Measurements from ENCODE around the gene TSPAN5. TPM values are rescaled to one million over a fixed set of nuclear protein-coding genes. Genes with fewer than 3 reads are reported as not detected.

The TSPAN5 gene
- total and polyA plus RNA-seq, 4 experiments from 2014 or later, result 16.8 to 40.4 (median 25.7) TPM

DNA sequence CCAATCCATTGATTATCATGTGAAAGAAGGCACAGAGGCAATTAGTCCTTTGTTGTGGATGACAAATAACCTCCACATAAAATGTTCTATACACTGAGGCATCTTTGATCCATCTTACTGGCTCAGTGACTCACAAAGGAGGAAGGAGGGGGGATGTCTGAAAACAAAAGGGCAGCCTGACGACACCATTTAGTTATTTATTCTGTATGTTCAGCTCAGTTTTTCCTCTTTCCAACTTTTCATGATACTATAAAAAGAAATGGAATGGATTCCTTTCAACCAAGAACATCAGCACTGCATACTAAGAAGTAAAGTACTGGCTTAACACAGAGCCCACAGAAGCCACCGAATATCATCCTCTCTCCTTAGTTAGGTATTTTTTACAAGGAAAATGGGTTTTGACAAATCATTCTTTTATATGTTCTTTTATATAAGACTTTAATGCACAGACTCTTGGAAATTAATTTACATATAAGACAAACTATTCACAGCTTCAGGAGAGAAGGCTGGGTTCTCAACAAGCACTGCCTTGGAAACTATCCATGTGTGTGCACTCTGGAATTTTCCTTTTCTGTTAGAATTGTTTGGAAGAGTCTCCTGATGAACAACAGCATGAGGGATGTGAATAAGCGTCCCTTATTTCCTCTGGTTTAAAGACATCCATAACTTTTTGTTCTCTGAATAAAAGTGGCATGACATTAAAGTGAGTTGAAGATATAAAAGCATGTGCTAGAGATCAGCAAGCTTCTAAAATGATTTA lies 135.6 kb downstream of the TSPAN5 start:
- DNase-seq, result no peak
- Histone ChIP-seq H3K27ac (ENCODE audit: low read depth, low read length) (no peak overlapping the region), H3K4me1 (ENCODE audit: insufficient read depth, low read length) (peaks cover 23% of the 10 kb centered on the region), H3K36me3 (ENCODE audit: insufficient read depth, low read length) (no peaks in the 10 kb centered on the region), H3K27me3 (ENCODE audit: insufficient read depth, low read length) (no peaks in the 10 kb centered on the region), H3K4me3 (ENCODE audit: low read length in 2 of 2) (no peak overlapping the region), H3K9me3 (ENCODE audit: control insufficient read depth in 1 of 2, low read length in 2 of 2) (no peaks in the 10 kb centered on the region)
- no peaks in the 10 kb centered on the region for H3K9me3 Mint-ChIP-seq
- H3K36me3 Mint-ChIP-seq, result no peaks in the 10 kb centered on the region
- H3K27ac Mint-ChIP-seq, result peak overlapping the region in 2 of 7 donors; percentile 31 to 71
- ChIA-PET CTCF (ENCODE audit: partially characterized antibody) (interaction anchor here (1.2 kb wide), 1 partner anchor 55 kb away, joined by 4 read pairs; no protein-coding TSS in a partner anchor), POLR2A (ENCODE audit: partially characterized antibody) (no interaction called here)
- H3K4me3 Mint-ChIP-seq, result no peak overlapping the region
- intact Hi-C loops (cut with micrococcal nuclease), result no loop called here
- peaks cover 42 to 74% (median 49%) of the 10 kb centered on the region in 4 donors for H3K4me1 Mint-ChIP-seq
- no peaks in the 10 kb centered on the region for H3K27me3 Mint-ChIP-seq

DNA sequence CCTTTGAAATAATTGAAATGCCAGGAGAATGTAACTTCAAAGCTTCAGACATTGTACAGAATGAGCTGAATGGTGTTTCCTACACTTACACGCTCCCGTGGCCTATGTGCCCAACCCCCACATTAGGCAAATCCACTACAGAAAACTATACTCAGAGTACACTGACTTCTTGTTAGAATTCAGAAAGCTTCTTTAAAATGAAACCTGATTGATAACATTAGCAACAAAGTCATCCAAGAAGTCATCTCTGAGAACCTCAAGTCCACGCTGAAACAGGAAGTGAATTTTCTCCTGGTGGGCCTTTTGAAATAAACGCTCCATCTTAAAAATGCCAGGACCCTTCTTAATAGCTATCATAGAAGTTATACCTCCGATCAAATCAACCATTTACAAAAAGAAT lies 136.3 kb downstream of the TSPAN5 start:
- Mint-ChIP-seq H3K27ac (peak overlapping the region in 3 of 7 donors; percentile 16 to 71 (median 71)), H3K36me3 (peaks cover 0 to 4% of the 10 kb centered on the region in 2 donors), H3K4me3 (peak overlapping the region in 3 of 8 donors; percentile 15 to 47 (median 17)), H3K4me1 (peaks cover 39 to 69% (median 47%) of the 10 kb centered on the region in 4 donors), H3K27me3 (no peaks in the 10 kb centered on the region), H3K9me3 (peaks cover 0 to 4% (median 0%) of the 10 kb centered on the region in 8 donors)
- DNase-seq, result no peak
- H3K27ac ChIP-seq (ENCODE audit: low read depth, low read length), result no peak overlapping the region
- H3K4me1 ChIP-seq (ENCODE audit: insufficient read depth, low read length), result peaks cover 23% of the 10 kb centered on the region
- intact Hi-C loops (cut with micrococcal nuclease), result no loop called here
- H3K27me3 ChIP-seq (ENCODE audit: insufficient read depth, low read length), result no peaks in the 10 kb centered on the region
- ChIA-PET POLR2A (ENCODE audit: partially characterized antibody) (no interaction called here), CTCF (ENCODE audit: partially characterized antibody) (interaction anchor here (1.2 kb wide), 1 partner anchor 54 kb away, joined by 4 read pairs; no protein-coding TSS in a partner anchor)
- H3K4me3 ChIP-seq (ENCODE audit: low read length in 2 of 2), result no peak overlapping the region
- no peaks in the 10 kb centered on the region for H3K9me3 ChIP-seq (ENCODE audit: control insufficient read depth in 1 of 2, low read length in 2 of 2)
- no peaks in the 10 kb centered on the region for H3K36me3 ChIP-seq (ENCODE audit: insufficient read depth, low read length)

DNA sequence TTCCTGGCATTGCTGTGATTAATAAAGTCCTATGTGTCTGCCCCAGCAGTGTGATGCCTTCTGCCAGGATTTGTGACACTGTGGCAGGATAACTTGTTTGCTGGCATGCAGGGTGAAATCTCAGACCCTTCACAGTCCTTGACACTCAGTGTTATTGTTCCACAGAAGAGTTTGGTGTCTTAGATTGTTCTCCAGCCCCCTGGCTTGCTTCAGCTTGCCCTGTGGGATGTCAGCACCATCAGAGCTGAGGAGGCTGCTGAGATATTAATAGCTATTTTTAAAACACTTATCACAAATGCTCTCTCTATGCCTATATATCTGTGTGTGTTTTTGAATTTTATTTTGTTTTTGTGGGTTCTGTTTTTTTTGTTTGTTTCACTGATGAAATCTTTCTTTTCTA lies 136.9 kb downstream of the TSPAN5 start:
- Mint-ChIP-seq H3K27ac (peak overlapping the region in 2 of 7 donors; percentile 36 to 71), H3K9me3 (peaks cover 0 to 5% (median 0%) of the 10 kb centered on the region in 8 donors), H3K36me3 (peaks cover 0 to 9% of the 10 kb centered on the region in 2 donors), H3K4me1 (peaks cover 39 to 72% (median 49%) of the 10 kb centered on the region in 4 donors), H3K27me3 (no peaks in the 10 kb centered on the region), H3K4me3 (no peak overlapping the region)
- ChIA-PET POLR2A (ENCODE audit: partially characterized antibody) (no interaction called here), CTCF (ENCODE audit: partially characterized antibody) (no interaction called here)
- H3K36me3 ChIP-seq (ENCODE audit: insufficient read depth, low read length), result no peaks in the 10 kb centered on the region
- no peaks in the 10 kb centered on the region for H3K27me3 ChIP-seq (ENCODE audit: insufficient read depth, low read length)
- H3K4me1 ChIP-seq (ENCODE audit: insufficient read depth, low read length), result peaks cover 24% of the 10 kb centered on the region
- H3K4me3 ChIP-seq (ENCODE audit: low read length in 2 of 2), result no peak overlapping the region
- no peak overlapping the region for H3K27ac ChIP-seq (ENCODE audit: low read depth, low read length)
- no peak for DNase-seq
- peaks cover 0 to 4% of the 10 kb centered on the region in 2 donors for H3K9me3 ChIP-seq (ENCODE audit: control insufficient read depth in 1 of 2, low read length in 2 of 2)
- intact Hi-C loops (cut with micrococcal nuclease), result no loop called here

DNA sequence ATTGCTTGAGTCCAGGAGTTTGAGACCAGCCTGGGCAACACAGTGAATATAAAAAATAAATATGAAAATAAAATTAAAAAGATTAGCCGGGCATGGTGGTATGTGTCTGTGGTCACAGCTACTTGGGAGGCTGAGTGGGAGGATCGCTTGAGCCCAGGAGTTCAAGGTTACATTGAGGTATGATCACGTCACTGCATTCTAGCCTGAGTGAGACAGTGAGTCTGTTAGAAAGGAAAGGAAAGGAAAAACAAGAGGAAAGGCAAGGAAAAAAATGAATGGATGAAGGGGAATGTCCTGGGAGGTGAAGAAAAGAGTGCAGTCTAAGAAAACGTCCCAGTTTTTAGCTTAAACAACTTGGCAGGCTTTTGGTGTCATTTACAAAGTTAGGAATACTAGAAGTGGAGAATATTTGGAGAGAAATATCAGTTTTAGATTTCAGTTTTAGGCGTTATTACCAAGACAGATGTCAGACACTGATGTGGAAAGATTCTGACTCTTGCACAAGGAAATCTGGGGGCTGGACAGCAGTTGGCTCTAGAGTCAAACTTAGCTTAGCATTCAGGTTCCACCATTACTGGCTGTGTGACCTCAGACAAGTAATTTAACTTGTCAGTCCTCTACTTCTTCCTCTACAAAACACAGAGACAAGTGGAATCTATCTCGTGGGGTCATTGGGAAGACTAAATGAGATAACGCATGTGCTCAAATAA lies 139.0 kb downstream of the TSPAN5 start:
- intact Hi-C loops (cut with micrococcal nuclease), result no loop called here
- no peaks in the 10 kb centered on the region for H3K27me3 Mint-ChIP-seq
- H3K4me1 Mint-ChIP-seq, result peaks cover 42 to 76% (median 57%) of the 10 kb centered on the region in 4 donors
- DNase-seq, result no peak
- CTCF ChIA-PET (ENCODE audit: partially characterized antibody), result no interaction called here
- peak overlapping the region in 5 of 7 donors; percentile 4 to 90 (median 25) for H3K27ac Mint-ChIP-seq
- peak overlapping the region in 1 of 8 donors; percentile 62 for H3K4me3 Mint-ChIP-seq
- Histone ChIP-seq H3K4me1 (ENCODE audit: insufficient read depth, low read length) (peaks cover 40% of the 10 kb centered on the region), H3K27me3 (ENCODE audit: insufficient read depth, low read length) (no peaks in the 10 kb centered on the region), H3K4me3 (ENCODE audit: low read length in 2 of 2) (no peak overlapping the region), H3K36me3 (ENCODE audit: insufficient read depth, low read length) (no peaks in the 10 kb centered on the region), H3K27ac (ENCODE audit: low read depth, low read length) (no peak overlapping the region), H3K9me3 (ENCODE audit: control insufficient read depth in 1 of 2, low read length in 2 of 2) (peaks cover 0 to 4% of the 10 kb centered on the region in 2 donors)
- POLR2A ChIA-PET (ENCODE audit: partially characterized antibody), result no interaction called here
- H3K9me3 Mint-ChIP-seq, result peaks cover 0 to 5% (median 0%) of the 10 kb centered on the region in 8 donors
- peaks cover 2 to 9% of the 10 kb centered on the region in 2 donors for H3K36me3 Mint-ChIP-seq

DNA sequence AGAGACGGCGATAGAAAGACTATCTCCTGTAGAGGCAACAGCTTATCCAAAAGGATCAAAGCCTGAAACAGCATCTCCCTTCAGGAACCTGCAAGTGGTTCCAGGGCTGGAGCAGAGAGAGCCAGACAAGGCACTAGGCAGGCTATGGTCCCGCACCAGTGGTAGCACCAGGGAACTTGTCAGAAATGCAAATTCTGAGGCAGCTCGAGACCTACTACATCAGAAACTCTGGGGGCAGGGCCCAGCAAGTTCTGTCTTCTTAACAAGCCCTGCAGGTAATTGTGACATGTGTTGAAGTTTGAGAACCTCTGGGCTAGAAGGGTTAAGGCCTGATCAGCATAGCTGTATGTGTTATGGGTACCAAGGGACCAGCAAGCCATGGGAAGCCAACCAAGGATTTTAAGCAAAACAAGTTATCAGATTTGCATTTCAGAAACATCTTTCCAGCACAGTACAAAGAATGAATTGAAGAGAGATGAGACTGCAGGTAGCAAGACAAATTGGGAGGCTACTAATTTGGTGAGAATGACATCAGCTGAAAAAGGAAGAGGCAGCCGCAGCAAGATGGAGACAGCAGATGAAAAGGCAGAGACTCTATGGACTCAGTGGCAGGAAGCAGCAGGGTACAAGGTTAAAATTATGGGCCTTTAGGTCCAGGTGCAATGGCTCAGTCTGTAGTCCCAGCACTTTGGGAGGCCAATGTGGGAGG lies 139.7 kb downstream of the TSPAN5 start:
- no peaks in the 10 kb centered on the region for H3K27me3 ChIP-seq (ENCODE audit: insufficient read depth, low read length)
- peaks cover 0 to 5% (median 0%) of the 10 kb centered on the region in 8 donors for H3K9me3 Mint-ChIP-seq
- no peak for DNase-seq
- H3K27me3 Mint-ChIP-seq, result no peaks in the 10 kb centered on the region
- no peaks in the 10 kb centered on the region for H3K36me3 ChIP-seq (ENCODE audit: insufficient read depth, low read length)
- intact Hi-C loops (cut with micrococcal nuclease), result no loop called here
- no peak overlapping the region for H3K4me3 ChIP-seq (ENCODE audit: low read length in 2 of 2)
- H3K4me3 Mint-ChIP-seq, result peak overlapping the region in 2 of 8 donors; percentile 36 to 60
- H3K4me1 Mint-ChIP-seq, result peaks cover 39 to 71% (median 52%) of the 10 kb centered on the region in 4 donors
- peak overlapping the region in 4 of 7 donors; percentile 25 to 76 (median 48) for H3K27ac Mint-ChIP-seq
- H3K27ac ChIP-seq (ENCODE audit: low read depth, low read length), result no peak overlapping the region
- CTCF ChIA-PET (ENCODE audit: partially characterized antibody), result no interaction called here
- H3K9me3 ChIP-seq (ENCODE audit: control insufficient read depth in 1 of 2, low read length in 2 of 2), result peaks cover 0 to 4% of the 10 kb centered on the region in 2 donors
- peaks cover 40% of the 10 kb centered on the region for H3K4me1 ChIP-seq (ENCODE audit: insufficient read depth, low read length)
- POLR2A ChIA-PET (ENCODE audit: partially characterized antibody), result no interaction called here
- H3K36me3 Mint-ChIP-seq, result peaks cover 2 to 9% of the 10 kb centered on the region in 2 donors

DNA sequence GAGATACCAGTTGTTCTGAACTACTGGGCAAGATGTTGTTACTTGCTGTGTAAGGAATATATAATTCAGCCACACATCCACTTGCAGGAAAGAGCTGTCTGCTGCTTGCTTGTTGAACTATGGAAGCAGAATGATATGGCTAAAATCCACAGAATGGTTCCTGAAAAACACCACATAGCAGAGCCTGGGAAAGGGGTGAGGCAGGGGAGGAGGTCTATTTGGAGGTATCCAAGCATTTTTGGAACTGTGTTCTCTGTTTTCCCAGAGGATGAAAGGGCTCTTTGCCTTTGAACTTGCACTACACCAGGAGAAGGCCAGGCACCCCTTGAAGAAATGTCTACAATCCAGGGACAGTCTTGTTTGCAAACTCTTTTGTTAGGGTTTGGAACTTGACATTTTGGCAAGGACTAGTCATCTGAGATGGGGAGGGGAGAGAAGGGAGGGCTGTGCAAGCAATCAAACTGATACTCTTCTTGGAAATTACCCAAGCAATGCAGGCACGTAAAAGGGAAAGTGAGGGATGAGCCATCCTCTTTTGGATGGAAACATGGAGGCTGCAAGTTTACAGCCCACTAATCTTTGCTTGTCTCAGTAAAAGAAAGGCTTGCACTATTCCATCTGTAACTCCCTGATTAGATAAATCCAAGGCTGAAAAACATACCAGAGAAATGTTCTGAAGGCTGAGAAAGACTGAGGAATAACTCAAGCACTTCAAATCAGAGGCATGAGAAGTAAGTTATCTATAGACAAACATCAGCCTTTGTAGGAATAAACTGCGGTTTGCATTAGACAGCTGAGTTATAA lies 141.0 kb downstream of the TSPAN5 start:
- H3K9me3 Mint-ChIP-seq, result peaks cover 0 to 5% (median 0%) of the 10 kb centered on the region in 8 donors
- H3K27me3 ChIP-seq (ENCODE audit: insufficient read depth, low read length), result no peaks in the 10 kb centered on the region
- H3K4me3 Mint-ChIP-seq, result no peak overlapping the region
- peaks cover 39% of the 10 kb centered on the region for H3K4me1 ChIP-seq (ENCODE audit: insufficient read depth, low read length)
- no peak overlapping the region for H3K27ac Mint-ChIP-seq
- H3K4me1 Mint-ChIP-seq, result peaks cover 43 to 72% (median 57%) of the 10 kb centered on the region in 4 donors
- H3K9me3 ChIP-seq (ENCODE audit: control insufficient read depth in 1 of 2, low read length in 2 of 2), result peaks cover 0 to 4% of the 10 kb centered on the region in 2 donors
- H3K4me3 ChIP-seq (ENCODE audit: low read length in 2 of 2), result no peak overlapping the region
- ChIA-PET CTCF (ENCODE audit: partially characterized antibody) (interaction anchor here (0.7 kb wide), 1 partner anchor 1119 kb away, joined by 3 read pairs; no protein-coding TSS in a partner anchor), POLR2A (ENCODE audit: partially characterized antibody) (no interaction called here)
- DNase-seq, result no peak
- intact Hi-C loops (cut with micrococcal nuclease), result no loop called here
- H3K36me3 ChIP-seq (ENCODE audit: insufficient read depth, low read length), result no peaks in the 10 kb centered on the region
- peaks cover 2 to 9% of the 10 kb centered on the region in 2 donors for H3K36me3 Mint-ChIP-seq
- no peak overlapping the region for H3K27ac ChIP-seq (ENCODE audit: low read depth, low read length)
- no peaks in the 10 kb centered on the region for H3K27me3 Mint-ChIP-seq
